A549 (cell line): ENCODE measurements around the gene DTWD1. TPM values are rescaled to one million over a fixed set of nuclear protein-coding genes. Genes with fewer than 3 reads are reported as not detected.
"Not testable (repeated sequence)": the region's sequence is repeated elsewhere in the genome, so short reads cannot be mapped to it uniquely, and the experiment has no call there.

ENCODE experiments used
- ATAC-seq, 2 experiments: fragments of 200-7000 bp in 1 of 2; fragments of >200 bp in 1 of 2; cut with Nextera tagmentation in 1 of 2; cut with Tn5 transposase in 1 of 2; 3 replicates each; pipeline versions ENCODE4 v1.8.0 to v1.9.1; 2018 to 2020; ENCODE audit warnings: mild to moderate bottlenecking in 1 of 2, moderate library complexity in 1 of 2
- CTCF ChIA-PET: fragments of 300-600 bp; sonication (Branson Sonifier 250); formaldehyde crosslinking; extraction: SDS; loops from one replicate; lab custom pipeline; 2021; ENCODE audit warnings: antibody characterized with exemption, inconsistent platforms; lab: Yijun Ruan, JAX
- POLR2A ChIA-PET: fragments of 350-600 bp; formaldehyde crosslinking; extraction: SDS; loops from one replicate; lab custom pipeline; 2021; ENCODE audit warnings: antibody characterized with exemption, inconsistent platforms; lab: Yijun Ruan, JAX
- DNase-seq, 2 experiments: peaks; one replicate each; pipeline versions ENCODE4 v3.0.0 to v3.0.0-alpha.2; 2011 to 2016; ENCODE audit warnings: low read depth in 1 of 2, low spot score in 1 of 2
- FAIRE-seq: peaks from 2 replicates; lab custom pipeline; 2011; peaks lifted over from hg19 to GRCh38; lab: Jason Lieb, UNC
- H3K27ac ChIP-seq, 2 experiments: fragments of >200 bp; sonication (Bioruptor Twin); formaldehyde crosslinking; 3 replicates each; pipeline ENCODE4 v1.5.1; 2016 to 2017
- H3K4me1 ChIP-seq: fragments of >200 bp; sonication (Bioruptor Twin); formaldehyde crosslinking; 3 replicates; pipeline ENCODE4 v1.6.1; 2016
- H3K4me2 ChIP-seq: fragments of >200 bp; sonication (Bioruptor Twin); formaldehyde crosslinking; 3 replicates; pipeline ENCODE4 v1.6.1; 2016
- H3K4me3 ChIP-seq: fragments of >200 bp; sonication (Bioruptor Twin); formaldehyde crosslinking; 3 replicates; pipeline ENCODE4 v1.5.1; 2016
- H3K9me3 ChIP-seq: fragments of >200 bp; sonication (Bioruptor Twin); formaldehyde crosslinking; 3 replicates; pipeline ENCODE4 v1.6.1; 2016
- CEBPB ChIP-seq, 2 experiments: fragments of >200 bp in 1 of 2; sonication (Bioruptor Twin) in 1 of 2; formaldehyde crosslinking in 1 of 2; IDR thresholded peaks; 2 replicates each; pipeline ENCODE4 v1.6.1; 2012 to 2016
- CTCF ChIP-seq: fragments of >200 bp; sonication (Bioruptor Twin); formaldehyde crosslinking; IDR thresholded peaks from 3 replicates; pipeline ENCODE4 v1.5.1; 2016
- ELK1 ChIP-seq: fragments of 150-350 bp; IDR thresholded peaks from 2 replicates; pipeline ENCODE4 v1.6.1; 2014; ENCODE audit warnings: low read depth, mild to moderate bottlenecking, low read length
- EP300 ChIP-seq, 2 experiments: fragments of >200 bp; sonication (Bioruptor Twin); formaldehyde crosslinking; IDR thresholded peaks; 2 replicates in 1 of 2; 3 replicates in 1 of 2; pipeline ENCODE4 v1.6.1; 2016 to 2017
- ESRRA ChIP-seq: fragments of 150-350 bp; IDR thresholded peaks from 2 replicates; pipeline ENCODE4 v1.6.1; 2014; ENCODE audit warnings: mild to moderate bottlenecking, low read length, borderline replicate concordance
- FOSB ChIP-seq: fragments of 250-450 bp; sonication (Bioruptor Pico); IDR thresholded peaks from 2 replicates; pipeline ENCODE4 v1.5.0; 2020; ENCODE audit warnings: mild to moderate bottlenecking, moderate library complexity
- GATA3 ChIP-seq: IDR thresholded peaks from 2 replicates; pipeline ENCODE4 v1.6.1; 2012; ENCODE audit warnings: borderline replicate concordance
- HDAC2 ChIP-seq: fragments of 200-600 bp; sonication (generic); IDR thresholded peaks from 2 replicates; pipeline ENCODE4 v1.6.1; 2016
- HES2 ChIP-seq: fragments of >200 bp; sonication (Bioruptor Twin); formaldehyde crosslinking; IDR thresholded peaks from 2 replicates; pipeline ENCODE4 v1.6.1; 2016
- HOXA7 ChIP-seq: fragments of 250-450 bp; sonication (Bioruptor Pico); IDR thresholded peaks from 2 replicates; pipeline ENCODE4 v1.5.0; 2020; ENCODE audit warnings: mild to moderate bottlenecking, moderate library complexity
- HOXB13 ChIP-seq: fragments of 250-450 bp; sonication (Bioruptor Pico); IDR thresholded peaks from 2 replicates; pipeline ENCODE4 v1.5.0; 2020; ENCODE audit warnings: low read depth, mild to moderate bottlenecking, moderate library complexity
- HOXB5 ChIP-seq: fragments of 250-450 bp; sonication (Bioruptor Pico); IDR thresholded peaks from 2 replicates; pipeline ENCODE4 v1.5.0; 2020; ENCODE audit warnings: mild to moderate bottlenecking, moderate library complexity
- JUNB ChIP-seq: fragments of >200 bp; sonication (Bioruptor Twin); formaldehyde crosslinking; IDR thresholded peaks from 2 replicates; pipeline ENCODE4 v1.6.1; 2016
- MAFK ChIP-seq: fragments of 450-650 bp; IDR thresholded peaks from 2 replicates; pipeline ENCODE4 v1.6.1; 2014; ENCODE audit not compliant: partially characterized antibody
- MAX ChIP-seq: IDR thresholded peaks from 2 replicates; pipeline ENCODE4 v1.6.1; 2012
- NPAS2 ChIP-seq: fragments of 250-450 bp; sonication (Bioruptor Pico); IDR thresholded peaks from 2 replicates; pipeline ENCODE4 v1.8.0; 2022; ENCODE audit warnings: mild to moderate bottlenecking, moderate library complexity, borderline replicate concordance
- NR3C1 ChIP-seq: fragments of >200 bp; sonication (Bioruptor Twin); formaldehyde crosslinking; IDR thresholded peaks from 3 replicates; pipeline ENCODE4 v1.6.1; 2017
- RAD21 ChIP-seq, 2 experiments: fragments of >200 bp in 1 of 2; sonication (Bioruptor Twin) in 1 of 2; formaldehyde crosslinking in 1 of 2; IDR thresholded peaks in 1 of 2; conservative IDR thresholded peaks in 1 of 2; 2 replicates in 1 of 2; 3 replicates in 1 of 2; pipeline ENCODE4 v1.6.1; 2012 to 2018; ENCODE audit warnings: inconsistent platforms in 1 of 2
- RARB ChIP-seq: fragments of 250-450 bp; sonication (Bioruptor Pico); IDR thresholded peaks from 2 replicates; pipeline ENCODE4 v1.8.0; 2021; ENCODE audit warnings: mild to moderate bottlenecking, moderate library complexity
- RNF2 ChIP-seq: fragments of 200-600 bp; sonication (generic); IDR thresholded peaks from 2 replicates; pipeline ENCODE4 v1.6.1; 2016; ENCODE audit warnings: low read depth, mild to moderate bottlenecking, antibody characterized with exemption, moderate library complexity, borderline replicate concordance
- SREBF2 ChIP-seq: fragments of 450-650 bp; IDR thresholded peaks from 2 replicates; pipeline ENCODE4 v1.6.1; 2014; ENCODE audit warnings: mild to moderate bottlenecking, moderate library complexity
- TP53 ChIP-seq: fragments of 250-450 bp; sonication (Bioruptor Pico); IDR thresholded peaks from 2 replicates; pipeline ENCODE4 v1.5.0; 2021; ENCODE audit warnings: mild to moderate bottlenecking, moderate library complexity
- ZFP36 ChIP-seq: fragments of 450-650 bp; IDR thresholded peaks from 2 replicates; pipeline ENCODE4 v1.6.1; 2014; ENCODE audit warnings: borderline replicate concordance; ENCODE audit not compliant: partially characterized antibody
- ZSCAN20 ChIP-seq: fragments of 250-450 bp; sonication (Bioruptor Pico); IDR thresholded peaks from 2 replicates; pipeline ENCODE4 v1.8.0; 2022; ENCODE audit warnings: mild to moderate bottlenecking, moderate library complexity
- WGBS: methylation state at CpG from one replicate; pipeline ENCODE4 v1.1.6; 2017; ENCODE audit errors: missing lambda C conversion rate; 5-methylcytosine and 5-hydroxymethylcytosine counted together
- polyA plus RNA-seq, 4 experiments: library from polyadenylated mRNA; depleted of rRNA in 3 of 4; stranded (reverse); fragments of >200 nt; fragmentation: RNase III in 1 of 4; extraction: RNeasy Plus Mini Kit Qiagen cat#74134 plus additional on column Dnase treatment in 1 of 4; gene quantifications; 2 replicates in 3 of 4; 3 replicates in 1 of 4; pipeline ENCODE4 v1.2.3, GENCODE V29; 2011 to 2017
- TF ChIP-seq, protein P1 (sequence below): fragments of 250-450 bp; sonication (Bioruptor Pico); IDR thresholded peaks from 2 replicates; pipeline ENCODE4 v1.5.0; 2020; ENCODE audit warnings: low read depth, mild to moderate bottlenecking, moderate library complexity
- TF ChIP-seq, protein P2 (sequence below): fragments of 450-650 bp; IDR thresholded peaks from 2 replicates; pipeline ENCODE4 v1.6.1; 2014; ENCODE audit warnings: antibody characterized with exemption
- TF ChIP-seq, protein P3 (sequence below): fragments of >200 bp; sonication (Bioruptor Twin); formaldehyde crosslinking; IDR thresholded peaks from 3 replicates; pipeline ENCODE4 v1.6.1; 2016

Gene DTWD1
- polyA plus RNA-seq, 2 of the 4 experiments (the other 2 are of a cell fraction), result 17.3 to 24.3 TPM

GRCh38 chr15:49606594-49606993, 14.3 kb upstream of the DTWD1 start:
- no peak for TF ChIP-seq JUNB
- no peak for TF ChIP-seq NR3C1
- TF ChIP-seq SREBF2, result no peak
- TF ChIP-seq HOXB5, result no peak
- TF ChIP-seq HOXA7, result no peak
- no peak for TF ChIP-seq NPAS2 (CRISPR knock-in tag)
- no peak for TF ChIP-seq TP53 (CRISPR knock-in tag)
- TF ChIP-seq CEBPB (IDR thresholded peaks at IDR 0.05), result no peak
- no peak for TF ChIP-seq HOXB13 (CRISPR knock-in tag)
- no peak for TF ChIP-seq HES2
- TF ChIP-seq, protein P1, sequence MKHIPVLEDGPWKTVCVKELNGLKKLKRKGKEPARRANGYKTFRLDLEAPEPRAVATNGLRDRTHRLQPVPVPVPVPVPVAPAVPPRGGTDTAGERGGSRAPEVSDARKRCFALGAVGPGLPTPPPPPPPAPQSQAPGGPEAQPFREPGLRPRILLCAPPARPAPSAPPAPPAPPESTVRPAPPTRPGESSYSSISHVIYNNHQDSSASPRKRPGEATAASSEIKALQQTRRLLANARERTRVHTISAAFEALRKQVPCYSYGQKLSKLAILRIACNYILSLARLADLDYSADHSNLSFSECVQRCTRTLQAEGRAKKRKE (CRISPR knock-in tag), result no peak
- no peak for TF ChIP-seq ELK1
- no peak for TF ChIP-seq RARB (CRISPR knock-in tag)
- TF ChIP-seq GATA3, result no peak
- no peak for TF ChIP-seq FOSB (CRISPR knock-in tag)
- no peak for TF ChIP-seq ZSCAN20 (CRISPR knock-in tag)
- no peak for TF ChIP-seq HDAC2
- no peak overlapping the region for H3K27ac ChIP-seq
- no peak overlapping the region for H3K4me3 ChIP-seq
- 0 out of 3 replicates have a peak, but pooled peaks cover 3% of the 10 kb centered on the region for H3K9me3 ChIP-seq
- FAIRE-seq, result no peak
- DNase-seq, result no peak
- POLR2A ChIA-PET, result no interaction called here
- no peak for ATAC-seq
- CTCF ChIA-PET, result no interaction called here
- no peaks in the 10 kb centered on the region for H3K4me1 ChIP-seq
- H3K4me2 ChIP-seq, result no peak overlapping the region

DNA sequence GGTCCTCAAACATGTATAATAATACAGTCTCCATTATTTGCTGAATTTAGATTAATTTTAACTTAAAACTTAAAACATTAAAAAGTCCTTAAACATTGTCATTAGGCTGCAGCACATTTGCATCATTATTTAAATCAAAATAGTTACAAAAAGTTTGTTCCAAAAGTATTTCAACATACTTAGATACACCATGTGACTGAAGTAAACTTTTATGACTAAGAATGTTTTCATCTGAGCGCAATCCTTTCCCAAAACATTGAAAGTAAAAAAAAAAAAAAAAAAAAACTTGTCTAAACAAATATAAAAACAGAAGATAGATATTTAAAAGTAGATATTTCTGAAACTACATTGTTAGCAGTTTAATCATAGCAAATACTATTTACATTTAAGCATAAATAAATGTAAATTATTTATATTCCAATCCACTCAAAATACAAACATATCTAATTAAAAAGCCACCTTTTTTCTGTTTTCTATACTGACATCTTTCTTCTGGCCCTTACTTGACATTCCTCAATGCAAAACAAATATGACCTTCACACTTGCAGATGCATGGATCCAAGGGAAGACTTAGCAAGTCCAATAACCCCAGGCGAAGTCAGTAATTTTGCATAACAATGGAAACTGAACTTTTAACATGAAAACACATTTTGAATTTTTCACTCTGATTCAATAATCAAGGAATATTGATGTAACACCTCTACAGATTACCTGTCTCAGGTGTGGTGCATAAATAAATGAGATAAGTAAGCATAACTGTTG, 10.5 kb upstream of the DTWD1 start:
- no peak for TF ChIP-seq MAX
- TF ChIP-seq, protein P2, sequence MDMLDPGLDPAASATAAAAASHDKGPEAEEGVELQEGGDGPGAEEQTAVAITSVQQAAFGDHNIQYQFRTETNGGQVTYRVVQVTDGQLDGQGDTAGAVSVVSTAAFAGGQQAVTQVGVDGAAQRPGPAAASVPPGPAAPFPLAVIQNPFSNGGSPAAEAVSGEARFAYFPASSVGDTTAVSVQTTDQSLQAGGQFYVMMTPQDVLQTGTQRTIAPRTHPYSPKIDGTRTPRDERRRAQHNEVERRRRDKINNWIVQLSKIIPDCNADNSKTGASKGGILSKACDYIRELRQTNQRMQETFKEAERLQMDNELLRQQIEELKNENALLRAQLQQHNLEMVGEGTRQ, result no peak
- no peak for TF ChIP-seq RAD21 (conservative IDR thresholded peaks at IDR 0.05 in 1 of 2, IDR thresholded peaks at IDR 0.05 in 1 of 2)
- TF ChIP-seq ZFP36, result no peak
- TF ChIP-seq MAFK, result no peak
- TF ChIP-seq HES2, result no peak
- TF ChIP-seq ESRRA, result no peak
- TF ChIP-seq CTCF, result no peak
- TF ChIP-seq RNF2, result no peak
- TF ChIP-seq, protein P3, sequence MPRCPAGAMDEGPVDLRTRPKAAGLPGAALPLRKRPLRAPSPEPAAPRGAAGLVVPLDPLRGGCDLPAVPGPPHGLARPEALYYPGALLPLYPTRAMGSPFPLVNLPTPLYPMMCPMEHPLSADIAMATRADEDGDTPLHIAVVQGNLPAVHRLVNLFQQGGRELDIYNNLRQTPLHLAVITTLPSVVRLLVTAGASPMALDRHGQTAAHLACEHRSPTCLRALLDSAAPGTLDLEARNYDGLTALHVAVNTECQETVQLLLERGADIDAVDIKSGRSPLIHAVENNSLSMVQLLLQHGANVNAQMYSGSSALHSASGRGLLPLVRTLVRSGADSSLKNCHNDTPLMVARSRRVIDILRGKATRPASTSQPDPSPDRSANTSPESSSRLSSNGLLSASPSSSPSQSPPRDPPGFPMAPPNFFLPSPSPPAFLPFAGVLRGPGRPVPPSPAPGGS, result no peak
- TF ChIP-seq EP300 (IDR thresholded peaks at IDR 0.05), result no peak
- no peak for TF ChIP-seq CEBPB (IDR thresholded peaks at IDR 0.05)
- TF ChIP-seq, protein P1 (CRISPR knock-in tag), result no peak
- Histone ChIP-seq H3K4me3 (no peak overlapping the region), H3K4me2 (no peak overlapping the region), H3K4me1 (no peaks in the 10 kb centered on the region), H3K27ac (no peak overlapping the region), H3K9me3 (no peaks in the 10 kb centered on the region)
- ChIA-PET POLR2A (no interaction called here), CTCF (no interaction called here)
- no peak for ATAC-seq
- WGBS, result 75% methylated on average over 2 of the region's 2 CpGs
- no peak for DNase-seq
- FAIRE-seq, result no peak

DNA sequence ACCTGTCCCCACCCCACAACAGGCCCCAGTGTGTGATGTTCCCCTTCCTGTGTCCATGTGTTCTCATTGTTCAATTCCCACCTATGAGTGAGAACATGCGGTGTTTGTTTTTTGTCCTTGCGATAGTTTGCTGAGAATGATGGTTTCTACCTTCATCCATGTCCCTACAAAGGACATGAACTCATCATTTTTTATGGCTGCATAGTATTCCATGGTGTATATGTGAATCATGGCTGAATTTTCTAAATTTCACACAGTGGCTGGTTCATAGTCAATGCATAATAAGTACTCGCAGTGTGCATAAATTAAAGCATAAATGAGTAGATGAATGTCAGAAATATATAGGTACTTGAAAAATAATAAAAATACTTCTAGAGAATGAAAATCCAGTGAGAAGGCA, 8.6 kb upstream of the DTWD1 start:
- ATAC-seq, H3K4me2 ChIP-seq, H3K27ac ChIP-seq, H3K9me3 ChIP-seq, POLR2A ChIA-PET, CTCF ChIA-PET, DNase-seq, H3K4me1 ChIP-seq, H3K4me3 ChIP-seq, FAIRE-seq: not testable (repeated sequence)
- WGBS, result 74% methylated on average over 3 of the region's 3 CpGs
